Astrocyte of the hippocampus (primary cell): ENCODE results near the gene CHCHD3.

Experiments
- DNase-seq: peaks from one replicate; pipeline ENCODE4 v3.0.0; 2011; ENCODE audit warnings: low read depth, low spot score

The CHCHD3 gene

GRCh38 chr7:133079296-133079695 lies 2.6 kb downstream of the CHCHD3 start:
- DNase-seq, result no peak

GRCh38 chr7:133077394-133077793 lies 4.5 kb downstream of the CHCHD3 start:
- DNase-seq, result no peak

DNA sequence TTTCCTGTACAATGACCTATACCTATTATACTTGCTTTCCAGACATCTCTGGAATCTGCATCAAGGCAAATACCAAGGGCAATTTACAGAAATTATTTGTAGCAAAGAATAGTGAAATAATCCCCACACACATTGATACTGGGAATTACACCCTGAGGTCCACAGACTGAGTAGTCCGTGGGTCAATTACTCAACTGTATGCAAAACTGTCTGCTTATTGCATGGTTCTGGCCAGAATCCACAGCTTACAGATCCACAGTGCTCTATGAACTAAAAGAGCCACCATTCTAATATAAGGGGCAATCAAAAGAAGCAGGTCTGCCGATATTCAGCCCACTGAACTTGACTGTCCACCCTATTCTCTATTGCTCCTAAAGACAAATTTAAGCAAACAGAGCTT lies 5.7 kb downstream of the CHCHD3 start:
- DNase-seq, result no peak

GRCh38 chr7:133071506-133071905 lies 10.4 kb downstream of the CHCHD3 start:
- DNase-seq, result no peak

DNA sequence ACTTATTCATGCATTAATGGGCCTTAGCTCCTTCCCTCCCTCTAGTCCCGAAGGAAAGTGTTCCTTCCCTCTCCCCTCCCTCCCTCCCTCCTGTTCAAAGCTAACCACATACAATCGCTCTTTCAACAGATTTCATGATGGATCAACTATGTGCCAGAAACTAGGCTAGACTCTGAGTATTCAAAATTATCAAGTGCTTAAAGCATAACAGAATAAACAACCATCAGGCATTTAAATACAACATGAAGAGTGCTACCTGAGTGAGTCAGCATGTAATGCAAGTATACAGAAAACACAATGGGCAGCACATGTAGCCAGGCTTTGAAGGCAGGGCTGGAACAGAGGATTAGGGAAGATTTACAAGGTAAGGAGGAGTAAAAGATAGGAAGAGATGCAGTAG lies 11.3 kb downstream of the CHCHD3 start:
- peak; percentile 48 for DNase-seq

- DNase-seq, result no peak
Measured at GRCh38 chr7:133065301-133065700, 16.6 kb downstream of the CHCHD3 start.

GRCh38 chr7:133064082-133064820 lies 17.6 kb downstream of the CHCHD3 start:
- no peak for DNase-seq

DNA sequence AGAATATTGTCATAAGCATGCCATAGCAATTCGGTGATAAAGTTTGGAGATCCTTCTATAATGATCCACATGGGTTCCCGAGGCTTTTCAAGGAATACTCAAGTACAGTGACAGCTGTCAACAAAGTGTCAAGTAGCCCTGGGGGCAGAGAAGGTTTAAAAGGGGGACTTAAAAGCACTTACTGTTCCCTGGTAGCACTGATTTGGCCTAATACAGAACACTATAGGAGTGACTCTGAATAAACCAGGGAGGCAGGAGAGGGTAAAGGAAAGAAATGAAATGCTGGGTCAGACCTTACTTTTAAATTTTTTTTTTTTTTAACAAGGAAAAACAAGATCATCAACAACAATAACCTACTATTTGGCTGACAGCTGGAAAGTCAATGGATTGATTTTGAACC lies 20.1 kb downstream of the CHCHD3 start:
- no peak for DNase-seq

GRCh38 chr7:133061357-133061756 lies 20.5 kb downstream of the CHCHD3 start:
- no peak for DNase-seq

DNA sequence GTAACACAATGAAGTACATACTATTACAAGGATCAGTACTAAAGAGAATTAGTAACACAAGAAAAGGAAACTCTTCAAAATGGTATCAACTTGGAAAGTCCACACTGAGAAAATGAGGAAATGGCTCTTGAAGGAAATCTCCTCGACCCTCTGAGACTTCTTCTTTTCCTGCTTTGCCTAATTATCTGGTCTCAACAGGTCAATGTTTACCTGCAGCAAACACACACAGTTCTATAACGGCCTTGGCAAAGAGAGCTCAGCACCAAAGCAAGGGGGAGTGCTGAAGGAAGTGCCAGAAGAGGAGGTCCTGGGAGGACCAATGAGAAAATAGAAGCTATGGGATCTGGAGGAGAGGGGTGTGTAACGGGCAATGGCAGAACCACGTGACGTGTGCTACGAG lies 21.9 kb downstream of the CHCHD3 start:
- no peak for DNase-seq

DNA sequence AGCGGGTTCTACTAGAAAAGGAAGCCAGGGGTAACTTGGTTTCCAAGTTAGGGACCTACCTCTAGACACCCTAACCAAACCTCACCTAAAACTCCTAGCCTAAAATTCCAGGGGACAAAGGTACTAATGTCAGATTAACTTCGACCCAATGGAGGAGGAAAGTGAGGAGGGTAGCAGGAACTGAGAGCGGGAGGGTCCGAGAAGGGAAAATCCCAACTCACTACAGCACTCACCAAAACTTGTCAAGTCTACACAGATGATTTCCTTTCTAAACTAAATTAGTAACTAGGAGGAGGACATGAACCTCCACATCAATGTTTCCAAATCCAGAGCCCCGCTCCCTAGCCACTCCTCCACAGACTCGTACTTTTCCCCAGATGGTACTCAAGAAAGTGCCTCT lies 22.6 kb downstream of the CHCHD3 start:
- no peak for DNase-seq

DNA sequence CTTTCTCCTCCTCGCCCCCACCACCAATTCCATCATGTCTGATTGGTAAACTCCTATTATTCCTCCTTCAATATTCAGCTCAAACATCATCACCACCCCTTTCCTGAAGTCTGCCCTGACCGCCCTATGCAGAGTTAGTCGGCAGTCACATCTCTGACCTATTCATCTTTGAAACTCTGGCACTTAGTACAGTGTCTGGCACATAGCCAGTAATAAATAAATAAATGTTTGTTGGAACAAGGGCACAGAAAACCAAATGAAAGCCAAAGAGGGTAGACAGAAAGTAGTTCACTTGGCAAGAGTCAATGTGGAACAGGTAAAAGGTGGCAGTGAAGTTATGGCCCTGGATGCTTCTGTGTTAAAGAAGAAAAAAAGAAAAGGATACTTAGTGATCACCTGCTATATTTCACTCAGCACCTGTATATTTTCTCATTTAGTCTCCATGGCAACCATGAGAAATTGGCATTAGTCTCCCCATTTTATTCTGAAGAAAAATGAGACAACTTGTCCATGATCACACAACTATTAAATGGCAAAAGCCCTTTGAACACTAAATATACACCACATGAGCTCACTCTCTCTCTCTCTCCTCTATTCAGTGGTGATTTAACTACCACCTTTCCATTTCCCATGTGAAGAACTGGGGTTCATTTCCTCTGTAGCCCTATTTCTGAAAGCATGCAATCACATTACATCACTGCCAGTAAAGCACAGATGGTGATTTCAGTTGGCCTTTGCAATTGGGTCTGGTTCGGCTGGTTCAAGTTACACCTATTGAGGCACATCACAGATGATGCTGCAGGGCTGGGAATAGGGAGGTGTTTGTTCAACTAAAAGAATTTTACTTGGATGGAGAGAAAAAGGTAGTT lies 25.3 kb downstream of the CHCHD3 start:
- DNase-seq, result no peak

GRCh38 chr7:133054162-133054840 lies 27.6 kb downstream of the CHCHD3 start:
- peak; percentile 21 for DNase-seq

DNA sequence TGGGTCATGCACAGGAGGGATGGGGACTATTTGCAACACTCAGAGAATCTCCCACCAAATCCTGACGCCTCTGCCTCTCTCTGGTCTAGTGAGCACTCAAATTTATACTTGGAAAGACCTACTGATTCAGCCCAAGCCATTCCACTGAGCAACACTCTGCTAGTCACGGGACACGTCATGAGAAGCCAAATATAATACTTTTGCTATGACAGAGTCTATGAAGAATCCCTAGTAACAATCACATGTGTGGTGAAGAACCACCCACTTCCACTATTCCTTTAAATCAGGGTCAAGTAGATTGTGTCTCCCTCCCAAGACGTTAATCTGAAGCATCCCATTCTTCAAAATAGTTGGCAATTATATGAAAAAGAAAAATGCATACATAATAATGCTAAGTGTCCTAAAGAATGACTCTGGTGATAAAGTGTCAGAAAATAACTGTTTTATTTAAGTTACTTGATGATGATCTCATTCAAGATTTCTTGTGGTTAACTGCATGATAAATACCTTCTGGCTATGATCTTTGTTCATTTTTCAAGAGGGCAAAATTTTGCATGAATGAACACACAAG lies 28.5 kb downstream of the CHCHD3 start:
- DNase-seq, result peak; percentile 88

DNA sequence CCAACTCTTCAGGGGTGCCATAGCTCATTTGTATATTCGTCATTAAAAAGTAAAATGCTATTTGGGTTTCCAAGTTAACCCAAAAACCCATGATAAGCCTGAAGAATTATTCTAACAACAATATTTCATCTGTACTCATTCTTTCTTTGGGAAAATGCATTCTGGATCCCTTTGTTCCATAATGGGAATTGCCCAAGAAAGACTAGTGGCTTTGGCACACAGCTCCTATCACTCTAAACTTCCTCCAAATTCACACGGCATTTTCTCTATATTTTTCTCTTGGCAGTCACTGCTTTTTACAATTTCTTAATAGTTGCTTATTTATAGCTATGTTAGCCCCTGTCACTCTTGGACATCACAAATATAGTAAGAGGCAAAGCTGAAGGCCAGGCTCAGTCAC lies 29.1 kb downstream of the CHCHD3 start:
- no peak for DNase-seq

DNA sequence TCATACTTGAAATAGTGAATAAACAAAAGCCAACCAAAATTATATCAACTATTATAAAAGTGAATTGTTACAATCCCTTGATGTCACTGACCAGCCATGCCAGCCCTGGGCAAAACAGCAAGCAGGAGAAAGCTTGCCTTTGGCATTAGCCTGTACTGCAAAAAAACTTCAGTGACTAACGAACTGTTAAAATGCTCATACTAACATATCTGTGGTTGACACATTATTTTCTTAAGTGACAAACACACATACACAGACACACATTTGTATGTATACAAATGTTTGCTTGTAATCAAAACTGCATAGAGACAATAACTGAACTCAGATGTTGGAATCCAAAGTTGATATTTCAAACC lies 29.5 kb downstream of the CHCHD3 start:
- DNase-seq, result peak; percentile 45

GRCh38 chr7:133051719-133052400 lies 30.0 kb downstream of the CHCHD3 start:
- no peak for DNase-seq

DNA sequence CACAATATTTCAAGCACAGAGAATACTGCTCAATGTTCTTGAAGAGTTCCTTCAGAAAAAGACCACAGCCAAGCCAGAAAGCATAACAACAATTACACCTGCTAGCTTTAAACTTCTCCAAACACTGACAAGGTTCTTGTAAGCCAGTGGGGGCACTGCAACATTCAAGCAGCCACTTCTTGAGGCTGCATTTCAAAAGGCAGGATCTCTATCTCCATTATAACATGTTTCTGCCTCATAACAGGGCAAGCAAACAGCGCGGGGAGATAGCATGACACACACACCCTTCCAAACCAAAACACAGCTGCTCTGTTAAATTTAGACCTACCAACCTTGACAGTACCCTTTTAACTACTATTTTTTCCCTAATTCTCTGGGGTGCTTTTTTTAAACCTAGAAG lies 30.8 kb downstream of the CHCHD3 start:
- DNase-seq, result peak; percentile 24

- DNase-seq, result no peak
Measured at GRCh38 chr7:133050200-133050995, 31.5 kb downstream of the CHCHD3 start.

DNA sequence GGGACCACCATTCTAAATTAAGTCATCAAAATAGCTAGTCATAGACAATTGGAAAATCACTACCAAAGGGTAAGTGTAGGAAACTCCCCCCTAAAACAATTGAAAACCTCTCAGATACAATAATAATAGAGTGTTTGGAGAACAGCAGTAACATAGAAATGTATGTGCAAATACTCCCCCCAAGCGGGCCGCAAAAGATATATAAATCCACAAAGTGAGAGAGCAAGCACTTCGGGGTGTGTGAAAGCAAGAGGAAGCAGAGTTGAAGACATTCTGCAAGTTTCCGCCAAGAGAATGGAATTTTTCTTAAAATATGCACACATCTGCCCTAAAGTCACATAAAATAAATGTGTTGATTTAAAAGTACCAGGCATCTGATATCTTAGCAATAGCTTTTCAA lies 33.3 kb downstream of the CHCHD3 start:
- DNase-seq, result no peak

DNA sequence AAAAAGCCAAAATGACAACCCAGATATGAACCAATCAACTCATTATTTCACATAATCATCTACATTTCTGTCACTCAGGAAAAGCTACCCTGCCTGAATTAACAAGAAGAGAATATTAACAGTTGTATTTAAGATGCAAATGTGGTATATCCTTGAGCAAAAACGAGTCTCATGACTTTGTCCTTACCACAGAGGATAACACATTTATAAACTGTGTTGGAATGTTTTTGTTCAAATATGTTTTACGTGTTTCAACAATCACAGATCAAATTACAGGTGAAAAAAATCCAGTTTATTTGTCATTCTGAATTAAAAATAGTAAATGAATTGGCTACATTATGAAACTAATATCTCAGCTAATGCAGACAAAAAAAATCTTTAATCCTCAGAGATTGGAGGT lies 34.6 kb downstream of the CHCHD3 start:
- no peak for DNase-seq
